HepG2 (cell line): ENCODE results near the gene COL27A1.

Experiments used
- ARNT ChIP-seq: fragments of 450-650 bp; IDR thresholded peaks from 2 replicates; pipeline ENCODE4 v1.6.1; 2017
- ATF3 ChIP-seq: sonication (generic); formaldehyde crosslinking; IDR thresholded peaks from 2 replicates; pipeline ENCODE4 v1.4.0; 2020; ENCODE audit warnings: missing genetic modification reagents
- CC2D1A ChIP-seq: sonication (generic); formaldehyde crosslinking; IDR thresholded peaks from 2 replicates; pipeline ENCODE4 v1.8.1; 2023; ENCODE audit warnings: mild to moderate bottlenecking, missing genetic modification reagents
- CTCF ChIP-seq: sonication (generic); formaldehyde crosslinking; IDR thresholded peaks from 2 replicates; pipeline ENCODE4 v1.5.0; 2020; ENCODE audit warnings: mild to moderate bottlenecking, missing genetic modification reagents, moderate library complexity
- ISL2 ChIP-seq: sonication (generic); formaldehyde crosslinking; IDR thresholded peaks from 2 replicates; pipeline ENCODE4 v1.5.0; 2020; ENCODE audit warnings: missing genetic modification reagents
- ONECUT2 ChIP-seq: sonication (generic); formaldehyde crosslinking; IDR thresholded peaks from 2 replicates; pipeline ENCODE4 v1.4.0; 2020; ENCODE audit warnings: missing genetic modification reagents
- SP1 ChIP-seq, 2 experiments: fragments of 450-650 bp in 1 of 2; sonication (generic) in 1 of 2; formaldehyde crosslinking in 1 of 2; IDR thresholded peaks; 2 replicates each; pipeline versions ENCODE4 v1.4.0 to v1.6.1; 2016 to 2020; ENCODE audit warnings: missing genetic modification reagents in 1 of 2
- ZNF256 ChIP-seq: sonication (generic); formaldehyde crosslinking; conservative IDR thresholded peaks from 2 replicates; pipeline ENCODE4 v1.4.0; 2020; ENCODE audit warnings: missing genetic modification reagents

- TF ChIP-seq SP1 (IDR thresholded peaks at IDR 0.05) = no peak
- TF ChIP-seq SP1 (CRISPR knock-in tag; IDR thresholded peaks at IDR 0.05) = no peak
- no peak for TF ChIP-seq ARNT
- no peak for TF ChIP-seq ATF3
- TF ChIP-seq ISL2 (CRISPR knock-in tag) = no peak
- no peak for TF ChIP-seq CC2D1A (CRISPR knock-in tag)
- TF ChIP-seq CTCF (CRISPR knock-in tag) = no peak
- TF ChIP-seq ONECUT2 = no peak
- TF ChIP-seq ZNF256 (CRISPR knock-in tag) = no peak
These were observed 148.6 kb downstream of the COL27A1 start for GRCh38 chr9:114303977-114304376.
